Stimulated activated CD4-positive, alpha-beta T cell treated with anti-CD3 and anti-CD28 coated beads, TNF-alpha, amount 100 ng/mL, for 4 hours (primary cell): ENCODE results near the gene WDR1.

Experiments used
- DNase-seq, 3 experiments: peaks; one replicate each; pipeline ENCODE4 v3.0.0-alpha.2; 2020; ENCODE audit warnings: low read depth in 3 of 3

WDR1 gene, protein sequence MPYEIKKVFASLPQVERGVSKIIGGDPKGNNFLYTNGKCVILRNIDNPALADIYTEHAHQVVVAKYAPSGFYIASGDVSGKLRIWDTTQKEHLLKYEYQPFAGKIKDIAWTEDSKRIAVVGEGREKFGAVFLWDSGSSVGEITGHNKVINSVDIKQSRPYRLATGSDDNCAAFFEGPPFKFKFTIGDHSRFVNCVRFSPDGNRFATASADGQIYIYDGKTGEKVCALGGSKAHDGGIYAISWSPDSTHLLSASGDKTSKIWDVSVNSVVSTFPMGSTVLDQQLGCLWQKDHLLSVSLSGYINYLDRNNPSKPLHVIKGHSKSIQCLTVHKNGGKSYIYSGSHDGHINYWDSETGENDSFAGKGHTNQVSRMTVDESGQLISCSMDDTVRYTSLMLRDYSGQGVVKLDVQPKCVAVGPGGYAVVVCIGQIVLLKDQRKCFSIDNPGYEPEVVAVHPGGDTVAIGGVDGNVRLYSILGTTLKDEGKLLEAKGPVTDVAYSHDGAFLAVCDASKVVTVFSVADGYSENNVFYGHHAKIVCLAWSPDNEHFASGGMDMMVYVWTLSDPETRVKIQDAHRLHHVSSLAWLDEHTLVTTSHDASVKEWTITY

GRCh38 chr4:10116569-10117358 lies at the start of gene WDR1:
Gene WDR1, minus strand, starts transcription at chr4:10116799. Its CDS starts 133 bp downstream, at chr4:10116666.
- DNase-seq, result peak; percentile 85 to 95 (median 93)

DNA sequence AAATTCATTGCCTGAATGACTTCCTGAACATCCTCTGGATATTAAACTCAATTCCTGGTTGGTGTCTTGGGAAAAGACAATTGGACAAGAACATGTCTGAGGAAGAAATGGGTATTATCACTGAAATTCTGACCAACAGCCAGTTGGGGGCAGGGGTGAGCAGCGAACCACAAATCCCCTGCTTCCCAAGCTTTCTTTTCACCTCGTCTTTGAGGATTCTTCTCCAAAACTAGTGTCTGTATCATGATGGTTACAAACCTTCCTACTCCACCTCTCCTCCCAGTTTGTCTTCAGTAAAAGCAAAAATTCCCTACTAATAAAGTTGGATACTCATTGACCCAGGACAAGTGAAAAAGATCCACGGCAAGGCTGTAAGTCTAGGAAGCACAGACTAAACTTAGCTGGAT lies 48.3 kb upstream of the WDR1 start:
- DNase-seq, result no peak

GRCh38 chr4:10163296-10163695 lies 46.7 kb upstream of the WDR1 start:
- no peak for DNase-seq

DNA sequence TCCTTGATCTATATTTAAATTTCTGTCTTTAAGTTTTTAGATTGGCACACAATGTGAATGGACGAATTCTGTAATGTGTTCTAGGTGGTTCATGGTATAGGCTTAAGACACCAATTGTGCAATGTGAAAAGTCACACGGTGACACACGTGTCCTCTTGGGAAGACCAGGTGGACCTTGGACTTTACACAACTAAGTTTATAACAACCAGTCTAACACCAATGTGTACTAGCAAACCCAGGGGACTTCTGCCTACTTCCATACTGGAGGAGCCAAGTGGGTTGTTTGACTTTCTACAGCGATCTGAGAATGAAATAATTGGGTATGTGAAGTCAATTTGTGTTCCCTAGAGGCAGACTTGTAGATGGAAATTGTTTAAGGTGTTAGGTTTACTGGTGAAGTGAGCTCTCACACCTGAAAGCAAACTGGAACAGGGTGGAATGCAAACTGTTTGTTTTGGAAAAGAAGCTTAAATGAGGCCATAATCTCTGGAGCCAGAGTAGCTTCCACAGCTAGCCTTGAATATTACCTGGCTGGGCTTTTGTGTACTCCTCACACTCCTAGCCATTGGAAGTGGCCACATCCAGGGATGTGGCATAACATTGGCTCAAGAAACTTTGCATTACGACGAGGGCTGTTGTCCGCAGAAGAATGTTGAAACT lies 45.9 kb upstream of the WDR1 start:
- no peak for DNase-seq

DNA sequence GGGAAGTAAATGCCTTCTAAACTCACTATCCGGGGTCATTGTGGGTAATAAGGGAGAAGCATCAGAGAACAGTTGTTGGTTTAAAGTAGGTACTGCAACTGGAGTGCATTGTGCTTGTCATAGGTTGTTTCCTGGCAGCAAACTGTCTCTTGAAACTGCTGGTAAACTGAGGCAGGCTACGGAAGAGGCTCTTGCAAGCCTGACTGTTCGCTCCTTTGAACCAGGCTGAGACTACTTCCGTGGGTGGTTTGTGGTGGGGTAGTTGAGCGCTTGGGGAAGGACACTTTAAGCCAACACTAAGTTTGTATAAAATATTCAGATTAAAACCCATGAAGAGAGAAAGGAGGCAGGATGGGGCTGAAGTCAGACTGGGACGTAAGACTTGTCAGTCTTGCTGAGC lies 45.2 kb upstream of the WDR1 start:
- no peak for DNase-seq

DNA sequence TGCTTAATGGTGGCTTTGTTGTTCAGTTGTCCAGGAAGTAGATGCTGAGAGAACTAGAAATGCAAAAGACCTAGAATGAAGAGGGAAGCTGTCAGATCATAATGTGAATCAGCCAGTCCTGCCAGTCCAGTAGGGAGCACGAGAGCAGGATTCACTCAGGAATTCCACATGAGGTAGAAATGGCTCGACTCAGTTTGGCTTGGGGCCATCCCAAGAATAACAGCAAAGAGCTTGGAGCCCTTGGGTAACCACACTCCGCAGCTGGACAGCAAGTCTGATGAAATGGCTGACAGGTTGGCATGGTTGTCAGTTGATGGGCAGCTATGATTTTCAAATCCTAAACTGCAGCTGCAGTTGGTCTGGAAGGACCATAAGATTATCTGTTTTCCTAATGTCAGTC lies 44.5 kb upstream of the WDR1 start:
- no peak for DNase-seq

DNA sequence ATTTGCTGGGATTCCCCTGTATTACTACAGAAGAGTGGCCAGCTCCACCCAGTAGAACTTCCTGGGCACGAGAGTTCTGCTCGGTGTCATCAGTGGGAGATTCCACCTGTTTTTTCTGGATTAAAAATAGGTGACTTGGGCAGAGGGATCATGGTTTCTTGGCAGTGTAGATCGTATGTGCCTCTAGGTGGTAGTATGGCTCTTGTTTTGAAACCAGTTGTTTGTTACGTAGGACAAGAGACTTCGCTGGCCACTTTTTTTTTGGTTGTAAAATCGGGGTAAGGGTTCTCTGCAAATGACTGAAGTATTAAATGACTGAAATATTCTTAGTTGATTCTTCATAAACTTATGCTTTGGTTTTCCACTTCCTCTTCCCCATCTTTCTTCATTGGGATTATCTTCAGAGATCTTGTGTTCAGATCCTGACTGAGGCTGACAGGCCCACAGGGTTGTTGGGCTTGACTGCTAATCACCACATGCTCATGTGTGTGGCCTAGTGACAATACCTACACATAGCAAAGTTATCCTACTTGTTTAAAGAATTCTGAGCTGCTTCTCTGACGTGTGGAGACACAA lies 43.8 kb upstream of the WDR1 start:
- no peak for DNase-seq

DNA sequence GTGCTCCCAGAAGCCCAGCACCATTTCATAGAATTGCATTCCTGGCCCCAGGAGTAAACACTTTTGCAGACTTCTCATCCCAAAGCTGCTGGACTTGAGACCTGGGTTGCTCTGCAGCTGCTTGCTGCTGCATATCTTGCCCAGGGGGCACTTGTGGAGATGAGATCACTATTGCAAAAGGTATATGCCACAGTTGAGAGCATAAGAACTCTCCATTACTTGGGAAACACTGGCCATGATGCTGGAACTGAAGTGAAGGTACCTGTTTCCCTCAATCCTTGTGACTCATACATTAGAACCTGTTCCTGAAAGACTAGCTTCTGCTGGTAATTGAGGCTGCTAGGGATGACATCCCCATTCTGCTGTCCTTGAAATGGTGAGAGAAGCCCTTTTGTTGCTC lies 43.1 kb upstream of the WDR1 start:
- no peak for DNase-seq

GRCh38 chr4:10158333-10158942 lies 41.8 kb upstream of the WDR1 start:
- DNase-seq, result no peak

DNA sequence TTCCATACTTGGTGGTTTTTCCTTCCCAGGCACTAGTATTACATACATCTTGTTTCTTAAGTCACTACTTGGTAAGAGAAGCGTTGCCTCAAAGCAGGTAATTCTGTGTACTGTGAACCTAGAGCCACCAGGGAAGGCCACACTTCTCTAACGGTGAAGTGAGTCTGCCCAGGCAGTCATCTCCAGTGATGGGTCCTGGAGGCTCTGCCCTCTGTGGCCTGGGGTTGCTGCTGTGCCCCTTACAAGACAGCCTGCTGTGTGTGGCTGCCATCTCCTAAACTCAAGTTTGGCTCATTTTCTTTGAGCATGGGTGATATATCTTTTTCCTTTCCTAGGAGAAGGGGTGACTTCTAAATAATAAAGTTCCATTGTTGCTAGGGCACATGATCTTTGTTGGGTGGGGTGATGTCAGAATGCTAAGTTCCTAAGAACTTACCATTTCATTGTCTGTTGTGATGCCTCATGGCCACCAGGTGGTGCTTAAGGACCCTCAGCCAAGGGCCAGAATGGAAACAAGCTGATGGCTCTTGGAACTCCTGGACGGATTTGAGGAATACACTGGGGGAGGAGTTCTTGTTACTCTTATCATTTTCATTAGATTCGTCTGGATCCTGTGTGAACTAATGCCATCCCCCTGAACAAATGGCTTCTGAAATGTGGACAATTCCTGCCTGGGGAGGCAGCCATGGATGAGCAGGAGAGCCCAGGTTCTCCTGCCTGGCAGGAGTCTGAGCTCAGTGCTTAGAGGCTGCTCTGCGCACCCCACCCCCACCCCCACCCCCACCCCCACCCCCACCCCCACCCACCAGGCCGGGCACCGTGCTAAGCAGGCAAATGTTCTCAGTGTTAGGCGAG lies 41.1 kb upstream of the WDR1 start:
- peak in 2 of 3 experiments; percentile 9 to 12 for DNase-seq

DNA sequence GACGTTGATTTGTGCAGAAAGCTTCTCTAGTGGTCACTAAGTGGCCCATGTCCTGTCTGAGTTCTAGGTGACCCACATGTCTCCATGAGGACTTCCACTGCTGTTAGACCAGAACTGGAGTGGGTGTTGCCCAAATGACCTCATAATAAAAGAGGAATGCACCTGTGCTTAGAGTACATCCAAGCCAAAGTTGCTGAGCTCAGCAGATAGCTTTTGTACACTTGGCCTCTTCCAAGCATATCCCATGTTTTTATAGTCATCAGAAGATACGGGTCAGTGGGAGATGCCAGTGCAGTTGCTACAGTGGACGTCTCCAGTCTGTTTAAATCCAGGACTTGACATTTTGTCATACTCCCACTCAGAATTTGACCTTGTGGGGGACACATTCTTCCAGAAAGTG lies 37.6 kb upstream of the WDR1 start:
- no peak for DNase-seq

GRCh38 chr4:10153161-10153560 lies 36.6 kb upstream of the WDR1 start:
- no peak for DNase-seq

- DNase-seq, result no peak
These were observed 34.6 kb upstream of the WDR1 start for GRCh38 chr4:10151182-10151581.

- DNase-seq, result no peak
These were observed 28.4 kb upstream of the WDR1 start for GRCh38 chr4:10144966-10145365.

GRCh38 chr4:10144479-10144878 lies 27.9 kb upstream of the WDR1 start:
- no peak for DNase-seq

DNA sequence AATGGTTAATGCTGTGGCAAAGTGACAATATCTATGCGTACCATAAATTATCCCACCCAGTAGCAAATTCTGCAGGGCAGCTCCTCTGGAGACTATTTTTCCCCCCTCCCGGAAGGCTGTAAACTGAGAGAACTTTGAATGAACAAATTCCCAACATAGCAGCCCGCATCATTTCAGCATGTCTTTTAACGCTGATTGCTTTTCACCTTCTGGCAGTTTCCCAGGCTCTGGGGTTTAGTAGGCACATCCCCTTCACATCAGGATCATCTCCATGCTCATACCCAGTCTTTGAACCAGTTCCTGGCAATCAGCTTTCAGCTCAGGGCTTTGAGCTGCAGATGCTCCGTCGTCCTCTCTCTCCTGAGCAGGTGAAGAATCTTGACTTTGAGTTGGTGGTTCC lies 26.6 kb upstream of the WDR1 start:
- no peak for DNase-seq

DNA sequence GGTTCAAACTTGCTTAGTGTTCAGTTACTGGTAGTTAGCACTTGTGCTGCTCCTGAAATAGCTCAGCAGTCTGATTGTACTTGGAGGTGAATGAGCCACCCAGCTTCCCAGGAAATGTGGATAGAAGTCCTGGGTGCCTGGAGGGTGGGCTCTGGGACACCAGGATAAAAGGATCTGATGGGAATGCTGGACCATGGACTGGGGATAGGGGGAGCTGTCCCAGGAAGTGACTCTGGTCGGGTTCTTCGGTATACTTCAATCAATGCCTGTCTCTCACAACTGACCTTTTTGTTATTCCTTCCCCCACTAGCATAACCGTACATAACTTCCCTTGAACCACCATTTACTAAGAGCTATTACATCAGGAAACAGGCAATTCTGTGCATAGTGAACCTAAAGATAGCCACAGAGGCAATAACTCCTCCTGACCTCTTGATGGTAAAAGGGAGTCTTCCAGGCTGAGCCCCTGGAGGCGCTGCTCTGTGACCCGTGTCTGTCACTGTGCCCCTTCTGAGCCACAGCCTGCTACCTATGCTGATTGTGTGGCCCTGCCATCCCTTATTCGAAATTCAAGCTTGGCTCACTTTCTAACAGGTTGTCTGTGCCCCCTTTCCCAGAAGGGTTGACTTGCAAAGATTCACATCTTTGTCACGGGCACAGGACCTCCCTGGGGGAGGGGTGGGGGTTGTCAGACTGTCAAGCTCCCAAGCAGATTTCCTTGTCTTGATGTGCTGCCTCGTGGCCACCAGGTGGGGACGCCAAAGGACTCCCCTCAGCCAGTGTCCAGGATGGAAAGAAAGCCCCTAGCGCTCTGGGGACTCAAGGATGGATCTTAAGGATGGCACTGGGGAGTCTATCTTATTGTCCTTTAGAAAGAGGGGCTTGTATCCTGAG lies 24.5 kb upstream of the WDR1 start:
- DNase-seq, result no peak

DNA sequence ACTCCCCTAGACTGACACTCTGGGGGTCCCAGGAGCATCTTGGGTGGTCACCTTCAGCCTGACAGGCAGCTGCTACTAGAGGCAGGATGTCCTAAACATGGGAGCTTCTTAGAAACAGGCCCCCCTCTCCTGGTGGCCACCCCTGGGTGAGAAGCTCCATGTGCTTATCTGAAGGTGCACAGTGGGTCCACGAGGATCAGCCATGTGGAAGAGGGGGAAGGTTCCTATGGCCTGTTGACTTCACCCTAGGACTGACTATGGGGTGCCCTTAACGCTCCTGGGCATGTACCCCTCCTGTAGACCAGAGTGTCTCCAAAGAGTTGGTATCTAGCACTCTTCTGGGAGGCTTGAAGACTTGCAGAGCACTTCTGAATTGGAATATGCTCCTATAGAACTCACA lies 22.9 kb upstream of the WDR1 start:
- DNase-seq, result no peak

- DNase-seq, result no peak
These were observed 18.7 kb upstream of the WDR1 start for GRCh38 chr4:10135260-10135659.
